ENCODE data around the gene HIGD1B. TPM values are rescaled to one million over a fixed set of nuclear protein-coding genes. Genes with fewer than 3 reads are reported as not detected.

Gene HIGD1B
- total RNA-seq, 4 donors from 2014 or later: 1.8 to 6.6 (median 4.4) TPM

GRCh38 chr17:44867841-44868240 lies 20.2 kb downstream of the HIGD1B start:
- intact Hi-C loops (cut with DNase I; ENCODE audit: low total_unique reads): no loop called here
- ATAC-seq: no peak
- in situ Hi-C loops (cut with MboI; ENCODE audit: low sequenced_read_pairs in 4 of 4): loop anchor here (5.0 to 10.0 kb wide), 3 partner anchors 91 to 96 kb away; no protein-coding TSS in a partner anchor
- Histone ChIP-seq H3K4me3 (no peak overlapping the region), H3K36me3 (peaks cover 0 to 82% of the 10 kb centered on the region in 2 donors), H3K9me3 (no peaks in the 10 kb centered on the region), H3K27ac (no peak overlapping the region), H3K27me3 (no peaks in the 10 kb centered on the region), H3K4me1 (peaks cover 13% of the 10 kb centered on the region in 2 donors)
- TF ChIP-seq POLR2A (IDR thresholded peaks at IDR 0.05) (no peak), CTCF (IDR thresholded peaks at IDR 0.05 in 4 of 5, conservative IDR thresholded peaks at IDR 0.05 in 1 of 5) (no peak)
- no peak for DNase-seq

GRCh38 chr17:44871556-44871955 lies 23.9 kb downstream of the HIGD1B start:
- DNase-seq: no peak
- Histone ChIP-seq H3K27me3 (no peaks in the 10 kb centered on the region), H3K4me1 (peaks cover 15 to 20% of the 10 kb centered on the region in 2 donors), H3K4me3 (no peak overlapping the region), H3K9me3 (no peaks in the 10 kb centered on the region), H3K36me3 (peaks cover 0 to 78% of the 10 kb centered on the region in 2 donors), H3K27ac (peak overlapping the region; percentile 76 to 89 (median 81))
- intact Hi-C loops (cut with DNase I; ENCODE audit: low total_unique reads) (no loop called here), in situ Hi-C loops (cut with MboI; ENCODE audit: low sequenced_read_pairs in 4 of 4) (no loop called here)
- no peak for ATAC-seq
- TF ChIP-seq POLR2A (IDR thresholded peaks at IDR 0.05): no peak
- no peak for TF ChIP-seq CTCF (IDR thresholded peaks at IDR 0.05 in 4 of 5, conservative IDR thresholded peaks at IDR 0.05 in 1 of 5)

- H3K4me1 ChIP-seq: peaks cover 15 to 20% of the 10 kb centered on the region in 2 donors
- no peaks in the 10 kb centered on the region for H3K9me3 ChIP-seq
- intact Hi-C loops (cut with DNase I; ENCODE audit: low total_unique reads) (no loop called here), in situ Hi-C loops (cut with MboI; ENCODE audit: low sequenced_read_pairs in 4 of 4) (no loop called here)
- peak; percentile 72 to 95 for DNase-seq
- H3K4me3 ChIP-seq: no peak overlapping the region
- peaks cover 0 to 71% of the 10 kb centered on the region in 2 donors for H3K36me3 ChIP-seq
- TF ChIP-seq POLR2A (IDR thresholded peaks at IDR 0.05) (no peak), CTCF (IDR thresholded peaks at IDR 0.05 in 4 of 5, conservative IDR thresholded peaks at IDR 0.05 in 1 of 5) (peak in 1 of 5 experiments; percentile 11)
- peak; percentile 98 to 99 for ATAC-seq
- H3K27ac ChIP-seq: peak overlapping the region; percentile 76 to 89 (median 81)
- no peaks in the 10 kb centered on the region for H3K27me3 ChIP-seq
Observed at GRCh38 chr17:44872131-44872768, 24.6 kb downstream of the HIGD1B start.

- no peak for DNase-seq
- H3K4me1 ChIP-seq: peaks cover 15 to 20% of the 10 kb centered on the region in 2 donors
- H3K9me3 ChIP-seq: no peaks in the 10 kb centered on the region
- TF ChIP-seq POLR2A (IDR thresholded peaks at IDR 0.05): no peak
- TF ChIP-seq CTCF (IDR thresholded peaks at IDR 0.05 in 4 of 5, conservative IDR thresholded peaks at IDR 0.05 in 1 of 5): no peak
- intact Hi-C loops (cut with DNase I; ENCODE audit: low total_unique reads) (no loop called here), in situ Hi-C loops (cut with MboI; ENCODE audit: low sequenced_read_pairs in 4 of 4) (no loop called here)
- no peak overlapping the region for H3K27ac ChIP-seq
- no peak for ATAC-seq
- H3K4me3 ChIP-seq: no peak overlapping the region
- no peaks in the 10 kb centered on the region for H3K27me3 ChIP-seq
- H3K36me3 ChIP-seq: peaks cover 3 to 58% of the 10 kb centered on the region in 2 donors
Observed at GRCh38 chr17:44875761-44876160, 28.1 kb downstream of the HIGD1B start.
